Keratinocyte (primary cell): ENCODE results near the gene ASTN2. TPM values are rescaled to one million over a fixed set of nuclear protein-coding genes. Genes with fewer than 3 reads are reported as not detected.

ENCODE experiments used
- DNase-seq: peaks from one replicate; pipeline ENCODE4 v3.0.0-alpha.2; 2011; ENCODE audit warnings: low read depth, missing footprints, low spot score
- FAIRE-seq: peaks from 2 replicates; lab custom pipeline; 2011; peaks lifted over from hg19 to GRCh38; lab: Jason Lieb, UNC
- H2AFZ ChIP-seq: 2 replicates; pipeline ENCODE4 v1.6.0; 2012; ENCODE audit warnings: low read length, control low read depth, inconsistent platforms; ENCODE audit not compliant: control insufficient read depth
- H3K27ac ChIP-seq: 2 replicates; pipeline ENCODE4 v1.5.1; 2011; ENCODE audit warnings: low read length; ENCODE audit not compliant: control insufficient read depth, insufficient read depth
- H3K27me3 ChIP-seq: 3 replicates; pipeline ENCODE4 v1.6.0; 2011; ENCODE audit warnings: low read length; ENCODE audit not compliant: control insufficient read depth, insufficient read depth; ENCODE audit errors: extremely low read depth
- H3K36me3 ChIP-seq, 2 experiments: 2 replicates in 1 of 2; 3 replicates in 1 of 2; pipeline ENCODE4 v1.5.1; 2011; ENCODE audit warnings: low read length in 2 of 2, mild to moderate bottlenecking in 1 of 2; ENCODE audit not compliant: control insufficient read depth in 2 of 2, insufficient read depth in 2 of 2; ENCODE audit errors: extremely low read depth in 1 of 2
- H3K4me1 ChIP-seq: 3 replicates; pipeline ENCODE4 v1.5.1; 2011; ENCODE audit warnings: low read length; ENCODE audit not compliant: control insufficient read depth, insufficient read depth; ENCODE audit errors: extremely low read depth
- H3K4me2 ChIP-seq: 3 replicates; pipeline ENCODE4 v1.6.0; 2011; ENCODE audit warnings: low read depth, low read length; ENCODE audit not compliant: control insufficient read depth, insufficient read depth; ENCODE audit errors: extremely low read depth
- H3K4me3 ChIP-seq, 3 experiments: fragments of 200-600 bp in 1 of 3; sonication (generic) in 1 of 3; 2 replicates in 2 of 3; 3 replicates in 1 of 3; pipeline ENCODE4 v1.5.1; 2011 to 2016; ENCODE audit warnings: low read length in 3 of 3, mild to moderate bottlenecking in 3 of 3, control low read depth in 2 of 3, inconsistent platforms in 1 of 3, low read depth in 1 of 3, mixed read lengths in 1 of 3, mixed run types in 1 of 3, moderate library complexity in 1 of 3; ENCODE audit not compliant: control insufficient read depth in 2 of 3, insufficient read depth in 2 of 3; ENCODE audit errors: extremely low read depth in 1 of 3
- H3K79me2 ChIP-seq: 2 replicates; pipeline ENCODE4 v1.6.0; 2012; ENCODE audit warnings: low read length; ENCODE audit not compliant: control insufficient read depth, insufficient read depth
- H3K9ac ChIP-seq: 3 replicates; pipeline ENCODE4 v1.6.0; 2011; ENCODE audit warnings: low read length; ENCODE audit not compliant: control insufficient read depth, insufficient read depth; ENCODE audit errors: extremely low read depth
- H3K9me1 ChIP-seq: 3 replicates; pipeline ENCODE4 v1.6.0; 2011; ENCODE audit warnings: low read length; ENCODE audit not compliant: control insufficient read depth, insufficient read depth; ENCODE audit errors: extremely low read depth
- H3K9me3 ChIP-seq: 2 replicates; pipeline ENCODE4 v1.5.1; 2012; ENCODE audit warnings: low read depth, low read length; ENCODE audit not compliant: control insufficient read depth
- H4K20me1 ChIP-seq: 3 replicates; pipeline ENCODE4 v1.6.0; 2011; ENCODE audit warnings: low read length; ENCODE audit not compliant: control insufficient read depth, insufficient read depth; ENCODE audit errors: extremely low read depth
- EZH2 ChIP-seq: IDR thresholded peaks from one replicate; pipeline ENCODE4 v1.6.1; 2012; ENCODE audit warnings: inconsistent platforms, mild to moderate bottlenecking, low read length, moderate library complexity
- dilution Hi-C: fragments of 300-500 bp; cut with MboI; formaldehyde crosslinking; loops from one replicate; pipeline ENCODE4 v1.7.0; 2020; ENCODE audit warnings: low sequenced_read_pairs; ENCODE audit not compliant: extremely low pct_ligation_motif_present
- polyA plus RNA-seq, 5 experiments: library from polyadenylated mRNA; depleted of rRNA in 3 of 5; stranded (reverse) in 3 of 5; stranded (forward) in 1 of 5; unstranded in 1 of 5; fragments of >200 nt; gene quantifications; 1 replicate in 1 of 5; 2 replicates in 3 of 5; 3 replicates in 1 of 5; pipeline versions ENCODE4 v1.2.1 to v1.2.3, GENCODE V29; 2011 to 2012; ENCODE audit warnings: missing spikeins in 2 of 5, low read depth in 1 of 5, low replicate concordance in 1 of 5
- TF ChIP-seq, protein P1 (sequence below), 3 experiments: IDR thresholded peaks in 1 of 3; conservative IDR thresholded peaks in 1 of 3; optimal IDR thresholded peaks in 1 of 3; 2 replicates in 2 of 3; 3 replicates in 1 of 3; pipeline versions ENCODE3 to v1.5.1; 2011; ENCODE audit warnings: low read length in 3 of 3, mild to moderate bottlenecking in 3 of 3, moderate library complexity in 2 of 3, control low read depth in 1 of 3, inconsistent platforms in 1 of 3; ENCODE audit not compliant: insufficient read depth in 2 of 3; ENCODE audit errors: extremely low read depth in 1 of 3

The ASTN2 gene
- polyA plus RNA-seq, 1 donor (not counting 4 experiments of a cell fraction or from before 2014, with no cell fraction given) = 0.31 TPM

DNA sequence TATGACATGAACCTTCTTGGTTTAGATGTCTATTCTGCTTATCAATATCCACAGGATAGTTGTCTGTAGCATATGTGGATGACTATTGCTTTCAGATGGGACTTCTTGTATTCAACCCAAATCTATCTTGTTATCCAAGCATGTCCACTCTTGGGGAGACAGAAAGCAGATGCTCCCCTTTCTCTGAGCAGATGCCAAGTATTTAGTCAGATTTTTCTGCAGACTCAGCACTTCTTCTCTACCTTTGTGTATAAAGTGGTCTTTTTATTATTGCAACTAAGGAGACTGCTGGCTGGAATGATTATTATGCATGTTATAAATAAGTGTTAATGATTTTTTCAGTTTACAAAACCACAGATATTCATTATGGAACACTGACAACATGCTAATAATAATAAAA lies 45.1 kb upstream of the ASTN2 start:
- Histone ChIP-seq H3K9me1 (no peaks in the 10 kb centered on the region), H3K4me3 (no peak overlapping the region), H3K9me3 (no peaks in the 10 kb centered on the region), H2AFZ (no peak overlapping the region), H3K27ac (no peak overlapping the region), H3K4me1 (no peaks in the 10 kb centered on the region), H3K79me2 (no peaks in the 10 kb centered on the region), H3K36me3 (no peaks in the 10 kb centered on the region), H3K27me3 (no peaks in the 10 kb centered on the region), H3K9ac (no peak overlapping the region), H3K4me2 (no peak overlapping the region), H4K20me1 (no peaks in the 10 kb centered on the region)
- dilution Hi-C loops = no loop called here
- DNase-seq (no peak), FAIRE-seq (no peak)
- TF ChIP-seq, protein P1, sequence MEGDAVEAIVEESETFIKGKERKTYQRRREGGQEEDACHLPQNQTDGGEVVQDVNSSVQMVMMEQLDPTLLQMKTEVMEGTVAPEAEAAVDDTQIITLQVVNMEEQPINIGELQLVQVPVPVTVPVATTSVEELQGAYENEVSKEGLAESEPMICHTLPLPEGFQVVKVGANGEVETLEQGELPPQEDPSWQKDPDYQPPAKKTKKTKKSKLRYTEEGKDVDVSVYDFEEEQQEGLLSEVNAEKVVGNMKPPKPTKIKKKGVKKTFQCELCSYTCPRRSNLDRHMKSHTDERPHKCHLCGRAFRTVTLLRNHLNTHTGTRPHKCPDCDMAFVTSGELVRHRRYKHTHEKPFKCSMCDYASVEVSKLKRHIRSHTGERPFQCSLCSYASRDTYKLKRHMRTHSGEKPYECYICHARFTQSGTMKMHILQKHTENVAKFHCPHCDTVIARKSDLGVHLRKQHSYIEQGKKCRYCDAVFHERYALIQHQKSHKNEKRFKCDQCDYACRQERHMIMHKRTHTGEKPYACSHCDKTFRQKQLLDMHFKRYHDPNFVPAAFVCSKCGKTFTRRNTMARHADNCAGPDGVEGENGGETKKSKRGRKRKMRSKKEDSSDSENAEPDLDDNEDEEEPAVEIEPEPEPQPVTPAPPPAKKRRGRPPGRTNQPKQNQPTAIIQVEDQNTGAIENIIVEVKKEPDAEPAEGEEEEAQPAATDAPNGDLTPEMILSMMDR (optimal IDR thresholded peaks at IDR 0.05 in 1 of 3, IDR thresholded peaks at IDR 0.05 in 1 of 3, conservative IDR thresholded peaks at IDR 0.05 in 1 of 3; ENCODE audit: extremely low read depth in 1 of 3, insufficient read depth in 2 of 3, low read length in 3 of 3) = no peak
- TF ChIP-seq EZH2 = no peak

DNA sequence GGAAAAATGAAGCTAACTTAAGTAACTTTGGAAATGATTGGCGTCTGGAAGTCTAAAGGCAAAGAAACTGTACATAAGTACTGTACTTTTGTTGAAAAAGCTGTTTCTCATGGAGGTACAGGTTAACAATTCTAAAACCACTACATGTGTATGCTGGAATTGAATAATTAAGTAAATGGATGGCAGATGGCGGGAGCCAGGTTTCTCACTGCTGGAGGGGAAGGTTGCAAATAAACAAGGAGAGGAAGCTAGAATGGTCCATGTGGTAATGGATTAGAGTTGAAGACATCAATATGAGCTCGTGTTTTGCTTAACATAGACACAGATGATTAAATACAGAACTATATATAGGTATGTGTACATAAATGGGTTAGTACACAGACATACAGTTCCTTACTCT lies 43.2 kb upstream of the ASTN2 start:
- Histone ChIP-seq H3K4me2 (no peak overlapping the region), H3K4me1 (no peaks in the 10 kb centered on the region), H3K4me3 (no peak overlapping the region), H3K9me3 (no peaks in the 10 kb centered on the region), H3K9ac (no peak overlapping the region), H3K79me2 (no peaks in the 10 kb centered on the region), H4K20me1 (no peaks in the 10 kb centered on the region), H3K36me3 (no peaks in the 10 kb centered on the region), H2AFZ (no peak overlapping the region), H3K27me3 (no peaks in the 10 kb centered on the region), H3K9me1 (no peaks in the 10 kb centered on the region), H3K27ac (no peak overlapping the region)
- no peak for TF ChIP-seq EZH2
- TF ChIP-seq, protein P1 (optimal IDR thresholded peaks at IDR 0.05 in 1 of 3, IDR thresholded peaks at IDR 0.05 in 1 of 3, conservative IDR thresholded peaks at IDR 0.05 in 1 of 3; ENCODE audit: extremely low read depth in 1 of 3, insufficient read depth in 2 of 3, low read length in 3 of 3) = no peak
- dilution Hi-C loops = no loop called here
- FAIRE-seq (no peak), DNase-seq (no peak)
